Panc1 (cell line): ENCODE data around the gene PIAS1.

Experiments
- CTCF ChIP-seq: fragments of 450-650 bp; IDR thresholded peaks from 2 replicates; pipeline ENCODE4 v1.5.1; 2017; ENCODE audit warnings: mild to moderate bottlenecking
- POLR2AphosphoS5 ChIP-seq: IDR thresholded peaks from 2 replicates; pipeline ENCODE4 v1.6.1; 2012; ENCODE audit warnings: mild to moderate bottlenecking, low read depth, low read length, moderate library complexity
- REST ChIP-seq, 2 experiments: IDR thresholded peaks; 2 replicates each; pipeline ENCODE4 v1.6.1; 2011 to 2012; ENCODE audit warnings: low read depth in 2 of 2, control low read depth in 1 of 2, low read length in 1 of 2, mild to moderate bottlenecking in 1 of 2, moderate library complexity in 1 of 2; ENCODE audit not compliant: insufficient read depth in 1 of 2
- SIN3A ChIP-seq: IDR thresholded peaks from 2 replicates; pipeline ENCODE4 v1.6.1; 2012; ENCODE audit warnings: low read depth, mild to moderate bottlenecking, low read length, moderate library complexity, borderline replicate concordance; ENCODE audit not compliant: insufficient read depth
- TCF7L2 ChIP-seq: IDR thresholded peaks from 2 replicates; pipeline ENCODE4 v1.6.1; 2011; ENCODE audit warnings: mild to moderate bottlenecking, low read depth, low read length, inconsistent platforms

- no peak for TF ChIP-seq CTCF
- TF ChIP-seq POLR2AphosphoS5: no peak
- no peak for TF ChIP-seq SIN3A
- no peak for TF ChIP-seq REST (IDR thresholded peaks at IDR 0.05; ENCODE audit: insufficient read depth in 1 of 2, low read depth in 2 of 2, low read length in 1 of 2)
- no peak for TF ChIP-seq TCF7L2
Observed at GRCh38 chr15:68223171-68223570, 169.1 kb downstream of the PIAS1 start.
